ENCODE results near the gene PDZD7. TPM values are rescaled to one million over a fixed set of nuclear protein-coding genes. Genes with fewer than 3 reads are reported as not detected.

Gene PDZD7
- under 1 TPM; 0.12 to 0.44 TPM for total RNA-seq

- Mint-ChIP-seq H3K27me3 (ENCODE audit: low read depth) (peaks cover 7% of the 10 kb centered on the region), H3K36me3 (ENCODE audit: insufficient read depth in 2 of 2) (no peaks in the 10 kb centered on the region), H3K9me3 (no peaks in the 10 kb centered on the region), H3K4me1 (ENCODE audit: low read depth) (peaks cover 18% of the 10 kb centered on the region), H3K27ac (peak within 1 kb of the TSS; percentile 38), H3K4me3 (peak within 1 kb of the TSS; percentile 84 to 91)
- peak; percentile 97 to 98 for DNase-seq
- ATAC-seq (replicated peaks in 1 of 2) = peak; percentile 85 to 87
These were observed at the start of gene PDZD7, which contains the start of gene SFXN3 for GRCh38 chr10:101031128-101031795. TSS of gene PDZD7 (minus strand) at chr10:101031129. CDS start at chr10:101030219, 910 bp downstream. TSS of gene SFXN3 (plus strand) at chr10:101031234. CDS start at chr10:101034695, 3,461 bp downstream.

GRCh38 chr10:101079874-101080273, 48.9 kb upstream of the PDZD7 start:
- H3K4me3 Mint-ChIP-seq = no peak overlapping the region
- H3K36me3 Mint-ChIP-seq (ENCODE audit: insufficient read depth in 2 of 2) = no peaks in the 10 kb centered on the region
- H3K27ac Mint-ChIP-seq = no peak overlapping the region
- peaks cover 44% of the 10 kb centered on the region for H3K27me3 Mint-ChIP-seq (ENCODE audit: low read depth)
- no peaks in the 10 kb centered on the region for H3K9me3 Mint-ChIP-seq
- DNase-seq (no peak), ATAC-seq (replicated peaks in 1 of 2) (no peak)
- no peaks in the 10 kb centered on the region for H3K4me1 Mint-ChIP-seq (ENCODE audit: low read depth)

- no peak for ATAC-seq (replicated peaks in 1 of 2)
- Mint-ChIP-seq H3K4me3 (no peak overlapping the region), H3K36me3 (ENCODE audit: insufficient read depth in 2 of 2) (no peaks in the 10 kb centered on the region), H3K4me1 (ENCODE audit: low read depth) (peaks cover 3% of the 10 kb centered on the region), H3K27me3 (ENCODE audit: low read depth) (peaks cover 68% of the 10 kb centered on the region), H3K27ac (no peak overlapping the region), H3K9me3 (no peaks in the 10 kb centered on the region)
- no peak for DNase-seq
These were observed 45.7 kb upstream of the PDZD7 start for GRCh38 chr10:101076630-101077029.

GRCh38 chr10:101075775-101076174, 44.8 kb upstream of the PDZD7 start:
- H3K9me3 Mint-ChIP-seq = no peaks in the 10 kb centered on the region
- H3K27ac Mint-ChIP-seq = no peak overlapping the region
- ATAC-seq (replicated peaks in 1 of 2) = peak in 1 of 2 donors; percentile 21
- DNase-seq = no peak
- peaks cover 67% of the 10 kb centered on the region for H3K27me3 Mint-ChIP-seq (ENCODE audit: low read depth)
- H3K4me3 Mint-ChIP-seq = no peak overlapping the region
- H3K36me3 Mint-ChIP-seq (ENCODE audit: insufficient read depth in 2 of 2) = no peaks in the 10 kb centered on the region
- H3K4me1 Mint-ChIP-seq (ENCODE audit: low read depth) = peaks cover 9% of the 10 kb centered on the region

GRCh38 chr10:101073631-101074030, 42.7 kb upstream of the PDZD7 start:
- H3K4me1 Mint-ChIP-seq (ENCODE audit: low read depth) = peaks cover 15% of the 10 kb centered on the region
- no peak for DNase-seq
- ATAC-seq (replicated peaks in 1 of 2) = no peak
- no peak overlapping the region for H3K4me3 Mint-ChIP-seq
- no peak overlapping the region for H3K27ac Mint-ChIP-seq
- H3K9me3 Mint-ChIP-seq = no peaks in the 10 kb centered on the region
- peaks cover 57% of the 10 kb centered on the region for H3K27me3 Mint-ChIP-seq (ENCODE audit: low read depth)
- H3K36me3 Mint-ChIP-seq (ENCODE audit: insufficient read depth in 2 of 2) = no peaks in the 10 kb centered on the region

- no peaks in the 10 kb centered on the region for H3K36me3 Mint-ChIP-seq (ENCODE audit: insufficient read depth in 2 of 2)
- H3K27ac Mint-ChIP-seq = no peak overlapping the region
- ATAC-seq (replicated peaks in 1 of 2) = no peak
- H3K4me3 Mint-ChIP-seq = no peak overlapping the region
- no peak for DNase-seq
- H3K9me3 Mint-ChIP-seq = no peaks in the 10 kb centered on the region
- H3K4me1 Mint-ChIP-seq (ENCODE audit: low read depth) = peaks cover 15% of the 10 kb centered on the region
- H3K27me3 Mint-ChIP-seq (ENCODE audit: low read depth) = peaks cover 51% of the 10 kb centered on the region
These were observed 42.0 kb upstream of the PDZD7 start for GRCh38 chr10:101072923-101073322.

- H3K4me3 Mint-ChIP-seq = no peak overlapping the region
- no peaks in the 10 kb centered on the region for H3K9me3 Mint-ChIP-seq
- no peaks in the 10 kb centered on the region for H3K36me3 Mint-ChIP-seq (ENCODE audit: insufficient read depth in 2 of 2)
- no peak overlapping the region for H3K27ac Mint-ChIP-seq
- ATAC-seq (replicated peaks in 1 of 2) = no peak
- peaks cover 15% of the 10 kb centered on the region for H3K4me1 Mint-ChIP-seq (ENCODE audit: low read depth)
- H3K27me3 Mint-ChIP-seq (ENCODE audit: low read depth) = peaks cover 59% of the 10 kb centered on the region
- DNase-seq = no peak
These were observed 41.0 kb upstream of the PDZD7 start for GRCh38 chr10:101071885-101072433.

- peaks cover 57% of the 10 kb centered on the region for H3K27me3 Mint-ChIP-seq (ENCODE audit: low read depth)
- no peak overlapping the region for H3K4me3 Mint-ChIP-seq
- peak in 1 of 2 donors; percentile 32 for ATAC-seq (replicated peaks in 1 of 2)
- peaks cover 20% of the 10 kb centered on the region for H3K4me1 Mint-ChIP-seq (ENCODE audit: low read depth)
- H3K27ac Mint-ChIP-seq = no peak overlapping the region
- DNase-seq = peak; percentile 19 to 52
- no peaks in the 10 kb centered on the region for H3K36me3 Mint-ChIP-seq (ENCODE audit: insufficient read depth in 2 of 2)
- no peaks in the 10 kb centered on the region for H3K9me3 Mint-ChIP-seq
These were observed 40.4 kb upstream of the PDZD7 start for GRCh38 chr10:101071267-101071884.

GRCh38 chr10:101070098-101070497, 39.2 kb upstream of the PDZD7 start:
- no peaks in the 10 kb centered on the region for H3K9me3 Mint-ChIP-seq
- peaks cover 57% of the 10 kb centered on the region for H3K27me3 Mint-ChIP-seq (ENCODE audit: low read depth)

GRCh38 chr10:101069441-101069840, 38.5 kb upstream of the PDZD7 start:
- Mint-ChIP-seq H3K4me3 (no peak overlapping the region), H3K27ac (no peak overlapping the region), H3K36me3 (ENCODE audit: insufficient read depth in 2 of 2) (no peaks in the 10 kb centered on the region), H3K4me1 (ENCODE audit: low read depth) (peaks cover 27% of the 10 kb centered on the region), H3K27me3 (ENCODE audit: low read depth) (peaks cover 61% of the 10 kb centered on the region), H3K9me3 (no peaks in the 10 kb centered on the region)
- DNase-seq (no peak), ATAC-seq (replicated peaks in 1 of 2) (no peak)

More at GRCh38 chr10:101070098-101070497, 39.2 kb upstream of the PDZD7 start:
- DNase-seq (no peak), ATAC-seq (replicated peaks in 1 of 2) (no peak)
- no peaks in the 10 kb centered on the region for H3K36me3 Mint-ChIP-seq (ENCODE audit: insufficient read depth in 2 of 2)
- H3K4me3 Mint-ChIP-seq = no peak overlapping the region
- peaks cover 27% of the 10 kb centered on the region for H3K4me1 Mint-ChIP-seq (ENCODE audit: low read depth)
- H3K27ac Mint-ChIP-seq = no peak overlapping the region

- Mint-ChIP-seq H3K4me3 (peak overlapping the region; percentile 85 to 86), H3K4me1 (ENCODE audit: low read depth) (peaks cover 37% of the 10 kb centered on the region), H3K36me3 (ENCODE audit: insufficient read depth in 2 of 2) (no peaks in the 10 kb centered on the region), H3K9me3 (no peaks in the 10 kb centered on the region), H3K27me3 (ENCODE audit: low read depth) (peaks cover 57% of the 10 kb centered on the region), H3K27ac (peak overlapping the region; percentile 7)
- DNase-seq = peak; percentile 80
- ATAC-seq (replicated peaks in 1 of 2) = peak; percentile 73 to 74
These were observed 36.6 kb upstream of the PDZD7 start for GRCh38 chr10:101067356-101068083.

- Mint-ChIP-seq H3K4me1 (ENCODE audit: low read depth) (peaks cover 40% of the 10 kb centered on the region), H3K36me3 (ENCODE audit: insufficient read depth in 2 of 2) (no peaks in the 10 kb centered on the region), H3K4me3 (peak overlapping the region; percentile 85 to 86), H3K27me3 (ENCODE audit: low read depth) (peaks cover 51% of the 10 kb centered on the region), H3K9me3 (no peaks in the 10 kb centered on the region), H3K27ac (no peak overlapping the region)
- ATAC-seq (replicated peaks in 1 of 2) (no peak), DNase-seq (no peak)
These were observed 36.0 kb upstream of the PDZD7 start for GRCh38 chr10:101066896-101067355.
